Esophagus squamous epithelium (tissue), 4 donors: Measurements from ENCODE around the gene PRPF39.

Source experiments
- POLR2A ChIP-seq, 4 donors: fragments of 450-650 bp; IDR thresholded peaks; one replicate each; pipeline ENCODE4 v1.6.1; 2017; ENCODE audit warnings: antibody characterized with exemption in 4 of 4, mild to moderate bottlenecking in 4 of 4, moderate library complexity in 3 of 4
- TF ChIP-seq, protein P1 (sequence below), 6 experiments: fragments of 450-650 bp in 4 of 6; fragments of 200-600 bp in 2 of 6; sonication (generic) in 2 of 6; IDR thresholded peaks; one replicate each; pipeline ENCODE4 v1.5.1; 2016 to 2019; ENCODE audit warnings: antibody characterized with exemption in 6 of 6, mild to moderate bottlenecking in 4 of 6, moderate library complexity in 4 of 6

DNA sequence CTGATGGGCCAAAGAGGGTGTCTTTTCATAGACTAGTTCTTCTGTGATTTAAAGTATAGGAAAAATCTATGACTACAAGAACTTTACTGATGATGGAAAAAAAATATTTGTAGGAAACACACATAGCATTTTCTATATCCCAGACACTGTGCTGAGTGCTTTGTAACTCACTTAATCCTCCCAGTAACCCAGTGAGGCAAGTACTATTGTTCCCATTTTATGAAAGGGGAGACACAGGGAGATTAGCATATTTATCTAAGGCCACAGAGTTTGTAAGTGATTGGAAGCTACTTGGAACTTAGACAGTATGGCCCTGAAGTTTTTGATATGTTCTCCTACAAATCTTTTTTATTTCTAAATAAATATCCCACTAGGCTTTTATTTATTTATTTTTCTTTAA lies 19.9 kb downstream of the PRPF39 start:
- TF ChIP-seq, protein P1, sequence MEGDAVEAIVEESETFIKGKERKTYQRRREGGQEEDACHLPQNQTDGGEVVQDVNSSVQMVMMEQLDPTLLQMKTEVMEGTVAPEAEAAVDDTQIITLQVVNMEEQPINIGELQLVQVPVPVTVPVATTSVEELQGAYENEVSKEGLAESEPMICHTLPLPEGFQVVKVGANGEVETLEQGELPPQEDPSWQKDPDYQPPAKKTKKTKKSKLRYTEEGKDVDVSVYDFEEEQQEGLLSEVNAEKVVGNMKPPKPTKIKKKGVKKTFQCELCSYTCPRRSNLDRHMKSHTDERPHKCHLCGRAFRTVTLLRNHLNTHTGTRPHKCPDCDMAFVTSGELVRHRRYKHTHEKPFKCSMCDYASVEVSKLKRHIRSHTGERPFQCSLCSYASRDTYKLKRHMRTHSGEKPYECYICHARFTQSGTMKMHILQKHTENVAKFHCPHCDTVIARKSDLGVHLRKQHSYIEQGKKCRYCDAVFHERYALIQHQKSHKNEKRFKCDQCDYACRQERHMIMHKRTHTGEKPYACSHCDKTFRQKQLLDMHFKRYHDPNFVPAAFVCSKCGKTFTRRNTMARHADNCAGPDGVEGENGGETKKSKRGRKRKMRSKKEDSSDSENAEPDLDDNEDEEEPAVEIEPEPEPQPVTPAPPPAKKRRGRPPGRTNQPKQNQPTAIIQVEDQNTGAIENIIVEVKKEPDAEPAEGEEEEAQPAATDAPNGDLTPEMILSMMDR (IDR thresholded peaks at IDR 0.05) = no peak
- TF ChIP-seq POLR2A (IDR thresholded peaks at IDR 0.05) = no peak
